Cardiac septum (tissue), 1 donor: ENCODE data around the gene POLR2H. TPM values are rescaled to one million over a fixed set of nuclear protein-coding genes. Genes with fewer than 3 reads are reported as not detected.

ENCODE experiments used
- DNase-seq: peaks from one replicate; pipeline ENCODE4 v3.0.0-alpha.2; 2020; ENCODE audit warnings: low spot score
- intact Hi-C: fragments of 100-400 bp; cut with DNase I; formaldehyde crosslinking; loops from one replicate; pipeline ENCODE4 v1.14.0; 2022
- total RNA-seq: library from RNA; stranded (reverse); fragmentation: NEBNext Ultra II Directional; extraction: Animal tissue kit (Norgen Biotek cat#: 25700); gene quantifications from one replicate; pipeline ENCODE4 v1.2.1, GENCODE V29; 2021
- donor health status: DM: no; HTN: no; CAD: no.

Gene POLR2H
- total RNA-seq, 1 donor from 2014 or later: 23.2 TPM

- DNase-seq: peak; percentile 53
- intact Hi-C loops: no loop called here
Measured at GRCh38 chr3:184380627-184381260, 19.2 kb downstream of the POLR2H start.

GRCh38 chr3:184381261-184382224 lies 20.0 kb downstream of the POLR2H start:
- no peak for DNase-seq
- intact Hi-C loops: no loop called here

- DNase-seq: no peak
- intact Hi-C loops: no loop called here
Measured at GRCh38 chr3:184382326-184383032, 21.0 kb downstream of the POLR2H start.

GRCh38 chr3:184383033-184383740 lies 21.7 kb downstream of the POLR2H start:
- DNase-seq: no peak
- intact Hi-C loops: no loop called here

- intact Hi-C loops: no loop called here
- no peak for DNase-seq
Measured at GRCh38 chr3:184384342-184384741, 22.8 kb downstream of the POLR2H start.

GRCh38 chr3:184384856-184385422 lies 23.4 kb downstream of the POLR2H start:
- intact Hi-C loops: no loop called here
- DNase-seq: no peak

GRCh38 chr3:184386047-184386806 lies 24.7 kb downstream of the POLR2H start:
- no peak for DNase-seq
- intact Hi-C loops: no loop called here

GRCh38 chr3:184387174-184387714 lies 25.7 kb downstream of the POLR2H start:
- no peak for DNase-seq
- intact Hi-C loops: no loop called here

- intact Hi-C loops: no loop called here
Measured at GRCh38 chr3:184388164-184388935, 26.8 kb downstream of the POLR2H start.

GRCh38 chr3:184388936-184389230 lies 27.4 kb downstream of the POLR2H start:
- no peak for DNase-seq
- intact Hi-C loops: no loop called here

More at GRCh38 chr3:184388164-184388935, 26.8 kb downstream of the POLR2H start:
- DNase-seq: no peak

- intact Hi-C loops: no loop called here
- DNase-seq: no peak
Measured at GRCh38 chr3:184389384-184389783, 27.9 kb downstream of the POLR2H start.

- intact Hi-C loops: no loop called here
- no peak for DNase-seq
Measured at GRCh38 chr3:184389935-184390528, 28.5 kb downstream of the POLR2H start.

GRCh38 chr3:184391266-184391665 lies 29.8 kb downstream of the POLR2H start:
- intact Hi-C loops: no loop called here

GRCh38 chr3:184395320-184395660 lies 33.8 kb downstream of the POLR2H start:
- DNase-seq: no peak
- intact Hi-C loops: no loop called here

More at GRCh38 chr3:184391266-184391665, 29.8 kb downstream of the POLR2H start:
- no peak for DNase-seq

- DNase-seq: no peak
- intact Hi-C loops: no loop called here
Measured at GRCh38 chr3:184399410-184399809, 37.9 kb downstream of the POLR2H start.

- no peak for DNase-seq
- intact Hi-C loops: no loop called here
Measured at GRCh38 chr3:184405075-184406030, 43.8 kb downstream of the POLR2H start.
